Gastroesophageal sphincter (tissue), 3 donors: Measurements from ENCODE around the gene FA2H.
"Not testable (repeated sequence)": the region's sequence is repeated elsewhere in the genome, so short reads cannot be mapped to it uniquely, and the experiment has no call there.

ENCODE experiments used
- CTCF ChIP-seq, 4 experiments: fragments of 200-600 bp in 2 of 4; fragments of 450-650 bp in 2 of 4; sonication (generic) in 1 of 4; IDR thresholded peaks; one replicate each; pipeline ENCODE4 v1.5.1; 2017 to 2019; ENCODE audit warnings: antibody characterized with exemption in 4 of 4, mild to moderate bottlenecking in 2 of 4, moderate library complexity in 2 of 4
- POLR2A ChIP-seq, 2 donors: fragments of 450-650 bp; IDR thresholded peaks; one replicate each; pipeline ENCODE4 v1.6.1; 2017; ENCODE audit warnings: antibody characterized with exemption in 2 of 2, mild to moderate bottlenecking in 2 of 2, moderate library complexity in 1 of 2
- POLR2AphosphoS5 ChIP-seq: sonication (generic); formaldehyde crosslinking; IDR thresholded peaks from one replicate; pipeline ENCODE4 v1.6.1; 2017; ENCODE audit warnings: antibody characterized with exemption

GRCh38 chr16:74722156-74722555 is 52.5 kb downstream of the FA2H start:
- TF ChIP-seq CTCF (IDR thresholded peaks at IDR 0.05); POLR2AphosphoS5; POLR2A (IDR thresholded peaks at IDR 0.05): not testable (repeated sequence)
